ENCODE measurements around the gene C10orf53. TPM values are rescaled to one million over a fixed set of nuclear protein-coding genes. Genes with fewer than 3 reads are reported as not detected.

C10orf53 gene
- total RNA-seq, 1 donor from 2014 or later: not detected

DNA sequence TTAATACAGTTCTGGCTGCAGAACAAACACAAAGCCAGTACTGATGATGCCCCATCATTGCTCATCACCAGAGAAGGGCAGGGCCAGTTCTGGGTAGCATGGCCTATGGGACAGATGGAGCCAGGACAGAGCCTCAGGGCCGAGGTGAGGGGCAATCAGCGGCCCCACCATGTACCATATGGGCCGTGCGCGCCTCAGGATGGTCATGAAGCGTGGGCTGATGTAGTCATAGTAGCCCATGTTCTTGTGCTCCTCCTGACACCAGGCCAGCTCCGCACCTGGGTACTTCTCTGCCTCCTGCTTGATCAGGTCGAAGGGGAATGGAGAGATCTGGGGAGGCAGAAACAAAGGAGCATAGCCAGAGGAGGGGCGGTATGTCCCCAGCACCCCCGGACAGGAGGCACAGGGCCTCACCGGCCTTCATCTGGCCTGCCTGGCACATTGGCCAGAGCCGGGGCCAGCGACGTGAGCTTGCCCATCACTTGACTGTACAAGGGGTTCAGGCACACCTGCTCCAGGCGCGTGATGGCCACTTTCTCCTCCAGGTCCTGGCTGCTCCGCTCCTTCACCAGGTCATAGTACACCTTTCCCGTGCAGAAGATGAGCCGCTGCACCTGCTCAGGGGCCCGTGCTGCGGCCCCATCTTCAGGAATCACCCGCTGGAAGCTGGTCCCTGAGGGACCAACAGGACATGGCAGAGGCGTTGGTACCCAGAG, 56.6 kb downstream of the C10orf53 start:
- Histone ChIP-seq H3K27me3 (ENCODE audit: control insufficient read depth in 3 of 3, insufficient read depth in 3 of 3, low read length in 3 of 3) (peaks cover 0 to 5% (median 0%) of the 10 kb centered on the region in 3 donors), H3K4me3 (ENCODE audit: low read length in 3 of 3) (no peak overlapping the region), H3K9me3 (ENCODE audit: control insufficient read depth in 3 of 3, low read length in 3 of 3) (no peaks in the 10 kb centered on the region), H3K27ac (ENCODE audit: low read depth, low read length) (no peak overlapping the region), H3K36me3 (ENCODE audit: control insufficient read depth in 3 of 3, insufficient read depth in 3 of 3, low read length in 3 of 3) (no peaks in the 10 kb centered on the region), H3K9ac (ENCODE audit: low read depth in 1 of 3, low read length in 3 of 3) (no peak overlapping the region), H3K4me1 (ENCODE audit: control insufficient read depth in 3 of 3, insufficient read depth in 3 of 3, low read length in 3 of 3) (no peaks in the 10 kb centered on the region)

DNA sequence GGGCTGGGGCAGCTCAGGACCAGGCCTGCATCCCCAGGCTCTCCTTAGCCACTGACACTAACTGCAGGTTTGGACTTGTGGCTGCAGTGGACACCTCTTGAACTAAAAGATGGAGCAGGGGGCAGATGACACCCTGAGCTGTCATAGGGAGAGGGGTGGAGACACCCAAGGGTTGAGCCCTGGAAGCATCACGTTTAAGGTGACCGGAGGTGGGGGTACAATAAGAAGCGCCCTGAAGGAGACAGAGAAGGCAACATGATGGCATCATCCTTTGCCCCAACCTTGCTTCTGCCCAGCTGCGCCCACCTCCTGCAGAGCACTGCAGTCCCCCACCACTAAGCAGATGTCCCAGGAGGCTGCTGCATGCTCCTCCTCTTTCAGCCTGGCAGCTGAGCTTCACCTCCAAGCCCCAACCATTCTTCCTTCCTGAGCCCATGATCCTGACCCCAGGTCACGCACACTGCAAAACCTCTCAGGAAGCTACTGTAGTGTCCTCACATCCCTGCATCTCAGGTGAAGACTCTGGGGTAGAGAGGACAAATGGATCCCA, 57.2 kb downstream of the C10orf53 start:
- no peaks in the 10 kb centered on the region for H3K36me3 ChIP-seq (ENCODE audit: control insufficient read depth in 3 of 3, insufficient read depth in 3 of 3, low read length in 3 of 3)
- H3K4me3 ChIP-seq (ENCODE audit: low read length in 3 of 3): no peak overlapping the region

DNA sequence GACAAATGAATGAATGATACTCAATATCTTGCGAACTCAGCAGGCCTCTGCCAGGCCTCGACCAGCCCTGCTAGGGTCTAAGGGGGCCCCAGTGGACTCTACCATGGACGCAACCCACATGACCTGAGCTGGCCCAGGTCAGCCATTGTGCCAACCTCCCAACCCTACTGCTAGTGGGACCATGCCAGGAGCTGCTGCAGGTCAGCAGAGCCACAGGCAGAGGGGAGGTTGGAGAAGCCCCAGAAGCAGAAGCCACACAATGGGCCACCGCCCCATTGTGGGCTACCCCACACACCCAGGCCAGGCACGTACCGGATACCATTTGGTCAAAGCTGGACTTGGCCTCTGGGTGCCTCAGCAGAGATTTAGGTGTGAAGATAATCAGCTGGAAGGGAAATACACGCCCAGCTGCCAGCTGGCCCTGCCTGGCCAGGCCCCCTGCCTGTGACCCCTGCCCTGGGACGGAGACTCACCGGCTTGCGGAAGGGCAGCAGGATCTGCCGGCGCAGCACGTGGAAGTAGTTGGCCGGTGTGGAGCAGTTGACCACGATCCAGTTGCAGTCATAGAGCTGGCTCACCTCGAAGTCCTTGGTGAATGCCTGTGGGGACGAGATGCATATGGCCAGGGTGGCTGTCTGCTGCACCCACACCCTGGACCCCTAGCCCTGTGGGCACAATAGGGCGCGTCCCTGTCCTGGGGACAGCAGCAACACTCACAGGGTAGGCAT, 58.2 kb downstream of the C10orf53 start:
- no peak overlapping the region for H3K4me3 ChIP-seq (ENCODE audit: low read length in 3 of 3)
- no peaks in the 10 kb centered on the region for H3K9me3 ChIP-seq (ENCODE audit: control insufficient read depth in 3 of 3, low read length in 3 of 3)
- peaks cover 0 to 5% (median 0%) of the 10 kb centered on the region in 3 donors for H3K27me3 ChIP-seq (ENCODE audit: control insufficient read depth in 3 of 3, insufficient read depth in 3 of 3, low read length in 3 of 3)
- no peaks in the 10 kb centered on the region for H3K4me1 ChIP-seq (ENCODE audit: control insufficient read depth in 3 of 3, insufficient read depth in 3 of 3, low read length in 3 of 3)
- no peaks in the 10 kb centered on the region for H3K36me3 ChIP-seq (ENCODE audit: control insufficient read depth in 3 of 3, insufficient read depth in 3 of 3, low read length in 3 of 3)
- no peak overlapping the region for H3K9ac ChIP-seq (ENCODE audit: low read depth in 1 of 3, low read length in 3 of 3)
- H3K27ac ChIP-seq (ENCODE audit: low read depth, low read length): no peak overlapping the region

More for the DNA sequence above, 57.2 kb downstream of the C10orf53 start:
- H3K27me3 ChIP-seq (ENCODE audit: control insufficient read depth in 3 of 3, insufficient read depth in 3 of 3, low read length in 3 of 3): peaks cover 0 to 5% (median 0%) of the 10 kb centered on the region in 3 donors
- H3K27ac ChIP-seq (ENCODE audit: low read depth, low read length): no peak overlapping the region
- no peaks in the 10 kb centered on the region for H3K4me1 ChIP-seq (ENCODE audit: control insufficient read depth in 3 of 3, insufficient read depth in 3 of 3, low read length in 3 of 3)
- no peak overlapping the region for H3K9ac ChIP-seq (ENCODE audit: low read depth in 1 of 3, low read length in 3 of 3)
- H3K9me3 ChIP-seq (ENCODE audit: control insufficient read depth in 3 of 3, low read length in 3 of 3): no peaks in the 10 kb centered on the region

DNA sequence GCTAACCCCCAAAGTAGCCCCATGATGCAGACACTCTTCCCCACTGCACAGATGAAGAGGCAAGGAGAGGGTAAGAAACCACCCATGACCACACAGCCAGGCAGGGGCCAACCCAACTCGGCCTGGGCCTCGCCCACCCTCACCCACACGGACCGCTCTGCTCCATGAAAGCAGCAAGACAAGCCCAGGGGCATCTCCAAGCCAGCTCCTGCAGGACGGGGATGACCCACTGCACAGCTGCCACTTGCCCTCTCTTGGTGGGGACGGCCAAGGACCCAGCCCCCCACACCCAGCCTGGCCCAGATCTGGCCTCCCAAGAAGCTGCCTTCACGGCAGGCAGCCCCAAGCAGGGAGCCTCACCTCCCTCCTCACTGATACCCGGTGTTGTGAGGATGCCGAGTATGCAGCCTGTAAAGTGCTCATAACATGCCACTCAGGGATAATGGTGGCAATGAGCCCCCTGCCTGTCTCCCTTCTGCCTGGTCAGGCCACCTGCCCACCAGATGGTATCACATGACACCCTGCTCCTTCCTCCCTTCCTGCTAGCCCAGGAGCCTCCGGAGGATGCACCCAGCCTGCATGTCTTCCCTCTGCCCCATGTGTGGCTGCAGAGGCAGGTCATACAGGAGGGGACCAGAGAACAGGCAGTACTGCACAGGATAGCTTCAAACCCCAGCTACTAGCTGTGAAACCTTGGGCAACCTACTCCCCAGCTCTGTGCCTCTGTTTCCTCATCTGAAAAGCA, 59.3 kb downstream of the C10orf53 start:
- peaks cover 0 to 5% (median 4%) of the 10 kb centered on the region in 3 donors for H3K27me3 ChIP-seq (ENCODE audit: control insufficient read depth in 3 of 3, insufficient read depth in 3 of 3, low read length in 3 of 3)
- H3K27ac ChIP-seq (ENCODE audit: low read depth, low read length): no peak overlapping the region

DNA sequence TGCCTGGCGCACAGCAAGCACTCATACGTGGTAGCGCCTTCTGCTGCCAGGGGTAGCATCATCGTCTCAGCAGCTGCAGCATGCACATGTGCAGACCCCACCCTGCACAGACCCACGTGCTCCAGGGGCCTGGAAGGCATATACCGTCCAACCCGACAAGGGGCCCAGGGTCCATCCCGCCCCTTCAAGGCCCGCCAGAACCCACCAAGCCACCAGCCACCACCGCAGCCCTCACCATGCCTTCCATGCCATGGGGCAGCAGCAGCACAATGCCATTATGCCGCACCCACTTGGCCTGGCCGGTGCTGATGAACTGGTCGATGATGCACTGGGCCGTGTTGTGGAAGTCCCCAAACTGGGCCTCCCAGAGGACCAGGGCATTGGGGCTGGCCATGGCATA, 60.0 kb downstream of the C10orf53 start:
- no peaks in the 10 kb centered on the region for H3K36me3 ChIP-seq (ENCODE audit: control insufficient read depth in 3 of 3, insufficient read depth in 3 of 3, low read length in 3 of 3)
- no peak overlapping the region for H3K4me3 ChIP-seq (ENCODE audit: low read length in 3 of 3)
- no peaks in the 10 kb centered on the region for H3K4me1 ChIP-seq (ENCODE audit: control insufficient read depth in 3 of 3, insufficient read depth in 3 of 3, low read length in 3 of 3)
- H3K27me3 ChIP-seq (ENCODE audit: control insufficient read depth in 3 of 3, insufficient read depth in 3 of 3, low read length in 3 of 3): peaks cover 0 to 5% (median 5%) of the 10 kb centered on the region in 3 donors
- no peak overlapping the region for H3K9ac ChIP-seq (ENCODE audit: low read depth in 1 of 3, low read length in 3 of 3)
- no peak overlapping the region for H3K27ac ChIP-seq (ENCODE audit: low read depth, low read length)
- no peaks in the 10 kb centered on the region for H3K9me3 ChIP-seq (ENCODE audit: control insufficient read depth in 3 of 3, low read length in 3 of 3)

More for the DNA sequence above, 59.3 kb downstream of the C10orf53 start:
- Histone ChIP-seq H3K4me1 (ENCODE audit: control insufficient read depth in 3 of 3, insufficient read depth in 3 of 3, low read length in 3 of 3) (no peaks in the 10 kb centered on the region), H3K9me3 (ENCODE audit: control insufficient read depth in 3 of 3, low read length in 3 of 3) (no peaks in the 10 kb centered on the region), H3K4me3 (ENCODE audit: low read length in 3 of 3) (no peak overlapping the region), H3K36me3 (ENCODE audit: control insufficient read depth in 3 of 3, insufficient read depth in 3 of 3, low read length in 3 of 3) (no peaks in the 10 kb centered on the region), H3K9ac (ENCODE audit: low read depth in 1 of 3, low read length in 3 of 3) (no peak overlapping the region)

DNA sequence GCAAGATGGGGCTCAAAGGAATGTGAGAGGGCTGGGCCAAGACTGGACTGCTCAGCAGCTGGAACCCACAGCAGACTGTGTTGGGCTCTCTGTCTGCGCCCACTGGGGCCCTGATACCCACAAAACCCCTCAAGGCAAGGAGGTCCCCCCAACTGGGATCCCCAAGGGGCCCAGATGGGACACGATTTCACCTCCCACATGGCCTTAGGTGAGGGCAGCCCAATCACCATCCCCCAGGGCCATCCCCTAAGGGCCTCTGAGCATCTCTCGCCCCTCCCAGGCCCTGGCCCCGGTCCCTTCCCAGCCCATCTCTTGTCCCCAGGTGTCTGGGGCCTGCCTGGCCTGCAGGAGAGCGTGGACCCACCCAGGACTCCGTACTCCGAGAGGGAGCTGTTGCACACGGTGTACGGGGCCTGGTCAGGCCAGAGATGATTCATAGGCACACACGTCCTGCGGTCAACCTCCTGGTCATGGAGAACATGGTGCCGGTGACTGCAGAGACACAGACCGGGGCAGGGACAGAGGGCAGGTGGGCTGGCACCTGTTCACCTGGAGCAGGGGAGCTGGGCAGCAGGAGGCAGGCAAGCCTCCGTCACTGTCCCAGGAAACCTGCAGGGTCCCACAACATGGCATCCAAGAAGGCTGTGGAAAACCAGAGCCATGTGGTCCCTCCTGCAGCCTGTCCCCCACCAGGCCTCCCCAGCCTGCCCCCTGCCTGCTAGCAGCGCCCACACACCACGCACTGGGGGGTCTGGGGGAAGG, 61.1 kb downstream of the C10orf53 start:
- Histone ChIP-seq H3K4me3 (ENCODE audit: low read length in 3 of 3) (no peak overlapping the region), H3K27ac (ENCODE audit: low read depth, low read length) (no peak overlapping the region), H3K4me1 (ENCODE audit: control insufficient read depth in 3 of 3, insufficient read depth in 3 of 3, low read length in 3 of 3) (no peaks in the 10 kb centered on the region), H3K27me3 (ENCODE audit: control insufficient read depth in 3 of 3, insufficient read depth in 3 of 3, low read length in 3 of 3) (peaks cover 3 to 5% (median 5%) of the 10 kb centered on the region in 3 donors), H3K9ac (ENCODE audit: low read depth in 1 of 3, low read length in 3 of 3) (no peak overlapping the region), H3K36me3 (ENCODE audit: control insufficient read depth in 3 of 3, insufficient read depth in 3 of 3, low read length in 3 of 3) (no peaks in the 10 kb centered on the region), H3K9me3 (ENCODE audit: control insufficient read depth in 3 of 3, low read length in 3 of 3) (no peaks in the 10 kb centered on the region)

DNA sequence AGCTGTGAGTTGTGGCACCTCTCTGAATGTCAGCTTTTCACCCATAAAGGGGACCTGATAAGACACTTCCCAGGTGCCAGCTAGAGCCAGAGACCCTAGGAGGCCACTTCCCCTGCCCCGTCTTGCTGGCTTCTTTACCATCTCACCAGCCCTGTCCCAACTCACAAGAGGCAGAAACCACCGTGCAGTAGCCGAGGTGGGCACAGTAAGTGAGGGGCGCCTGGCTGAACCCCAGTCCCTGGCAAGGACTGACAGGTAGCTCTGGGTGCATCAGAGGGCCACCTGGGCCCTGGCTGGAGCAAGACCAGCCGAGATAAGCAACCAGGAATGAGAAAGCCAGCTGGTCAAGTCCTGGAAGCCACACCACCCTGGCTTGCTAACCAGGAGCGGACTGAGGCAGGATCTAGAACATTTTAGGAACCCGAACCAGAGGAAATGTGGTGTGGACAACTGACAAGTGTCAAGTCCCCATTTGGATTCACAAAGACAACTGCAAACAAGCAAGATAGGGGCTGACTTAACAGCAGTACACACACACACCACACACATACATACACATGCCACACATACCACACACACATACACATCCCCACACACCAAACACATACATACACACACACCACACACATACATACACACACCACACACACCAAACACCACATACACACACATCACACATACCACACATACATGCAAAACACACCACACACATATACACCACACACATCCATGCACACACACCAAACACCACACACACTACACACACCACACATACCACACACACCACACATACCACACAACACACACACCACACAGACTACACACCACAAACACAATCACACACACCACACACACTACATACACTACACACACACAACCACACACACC, 61.9 kb downstream of the C10orf53 start:
- no peak overlapping the region for H3K27ac ChIP-seq (ENCODE audit: low read depth, low read length)
- H3K9me3 ChIP-seq (ENCODE audit: control insufficient read depth in 3 of 3, low read length in 3 of 3): no peaks in the 10 kb centered on the region
- no peaks in the 10 kb centered on the region for H3K4me1 ChIP-seq (ENCODE audit: control insufficient read depth in 3 of 3, insufficient read depth in 3 of 3, low read length in 3 of 3)
- peaks cover 3 to 6% (median 5%) of the 10 kb centered on the region in 3 donors for H3K27me3 ChIP-seq (ENCODE audit: control insufficient read depth in 3 of 3, insufficient read depth in 3 of 3, low read length in 3 of 3)
- no peak overlapping the region for H3K4me3 ChIP-seq (ENCODE audit: low read length in 3 of 3)
- H3K9ac ChIP-seq (ENCODE audit: low read depth in 1 of 3, low read length in 3 of 3): no peak overlapping the region
- H3K36me3 ChIP-seq (ENCODE audit: control insufficient read depth in 3 of 3, insufficient read depth in 3 of 3, low read length in 3 of 3): no peaks in the 10 kb centered on the region

DNA sequence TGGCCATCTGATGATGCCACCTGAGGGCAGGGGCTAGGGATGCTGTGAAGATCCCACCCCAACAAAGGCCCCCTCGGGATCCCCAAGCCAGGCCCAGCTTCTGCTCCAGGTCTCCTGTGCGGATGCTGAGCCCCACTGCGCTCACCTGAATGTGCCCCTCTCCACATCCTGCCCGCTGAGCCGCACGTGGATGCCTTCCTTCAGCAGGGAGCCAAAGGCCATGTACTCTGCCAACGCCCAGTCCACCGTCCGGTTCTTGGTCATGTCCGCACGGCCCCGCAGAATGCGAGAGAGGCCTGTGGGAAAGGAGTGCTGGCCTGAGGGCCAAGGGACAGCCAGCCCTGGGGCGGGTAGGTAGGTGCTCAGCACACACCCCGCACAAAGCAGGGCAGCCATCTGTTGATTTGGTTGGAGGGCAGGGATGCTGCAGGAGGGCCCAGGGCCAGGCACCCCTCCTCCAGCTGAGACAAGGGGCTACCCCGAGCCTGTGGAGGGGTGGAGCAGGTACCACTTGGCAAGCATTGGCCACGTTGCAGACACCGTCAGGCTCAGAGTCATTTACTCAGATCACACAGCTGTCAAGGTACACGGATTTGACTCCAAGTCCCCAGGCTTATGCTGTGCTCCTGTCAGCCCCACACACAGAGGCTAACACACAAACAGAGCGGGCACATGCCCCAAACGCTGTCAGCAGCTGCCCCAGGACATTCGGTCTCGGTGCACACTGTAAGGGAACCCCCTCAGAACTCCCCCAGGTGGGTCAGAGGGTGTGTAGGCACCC, 63.4 kb downstream of the C10orf53 start:
- Histone ChIP-seq H3K4me3 (ENCODE audit: low read length in 3 of 3) (no peak overlapping the region), H3K27ac (ENCODE audit: low read depth, low read length) (no peak overlapping the region), H3K9ac (ENCODE audit: low read depth in 1 of 3, low read length in 3 of 3) (no peak overlapping the region), H3K9me3 (ENCODE audit: control insufficient read depth in 3 of 3, low read length in 3 of 3) (no peaks in the 10 kb centered on the region), H3K36me3 (ENCODE audit: control insufficient read depth in 3 of 3, insufficient read depth in 3 of 3, low read length in 3 of 3) (no peaks in the 10 kb centered on the region), H3K4me1 (ENCODE audit: control insufficient read depth in 3 of 3, insufficient read depth in 3 of 3, low read length in 3 of 3) (no peaks in the 10 kb centered on the region), H3K27me3 (ENCODE audit: control insufficient read depth in 3 of 3, insufficient read depth in 3 of 3, low read length in 3 of 3) (peaks cover 3 to 16% (median 7%) of the 10 kb centered on the region in 3 donors)
